SU-DHL-6 (cell line): ENCODE results near the gene HCFC1R1.

Experiments
- CTCF ChIP-seq: fragments of 200-600 bp; sonication (generic); IDR thresholded peaks from one replicate; pipeline ENCODE4 v1.5.1; 2017; ENCODE audit warnings: antibody characterized with exemption, mild to moderate bottlenecking, low read length, moderate library complexity; ENCODE audit not compliant: insufficient read depth, poor library complexity, severe bottlenecking
- EZH2phosphoT487 ChIP-seq: fragments of 200-600 bp; sonication (generic), shearing (Covaris generic); conservative IDR thresholded peaks from 2 replicates; pipeline ENCODE4 v1.6.1; 2018; ENCODE audit warnings: mild to moderate bottlenecking, antibody characterized with exemption, low read length, moderate library complexity, mixed read lengths

GRCh38 chr16:2988590-2989099, 35.1 kb downstream of the HCFC1R1 start:
- TF ChIP-seq CTCF (no peak), EZH2phosphoT487 (no peak)
